LNCaP clone FGC (cell line): ENCODE results near the gene CIB2.

Experiments used
- DNase-seq: peaks from one replicate; pipeline ENCODE4 v3.0.0-alpha.2; 2011; ENCODE audit warnings: low read depth
- H3K4me3 ChIP-seq: 2 replicates; pipeline ENCODE4 v1.5.1; 2011; ENCODE audit warnings: mild to moderate bottlenecking, low read depth, low read length, control low read depth
- CTCF ChIP-seq: IDR thresholded peaks from 2 replicates; pipeline ENCODE4 v1.5.1; 2012; ENCODE audit warnings: mild to moderate bottlenecking; ENCODE audit not compliant: control insufficient read depth, insufficient read depth; ENCODE audit errors: extremely low read depth

CIB2 gene

GRCh38 chr15:78140292-78140691 is 9.0 kb upstream of the CIB2 start:
- peak; percentile 30 for DNase-seq
- no peak for TF ChIP-seq CTCF
- H3K4me3 ChIP-seq = no peak overlapping the region

GRCh38 chr15:78139578-78139977 is 8.3 kb upstream of the CIB2 start:
- no peak overlapping the region for H3K4me3 ChIP-seq
- no peak for TF ChIP-seq CTCF
- DNase-seq = no peak

GRCh38 chr15:78133801-78134200 is 2.6 kb upstream of the CIB2 start:
- DNase-seq = peak; percentile 19
- TF ChIP-seq CTCF = no peak
- no peak overlapping the region for H3K4me3 ChIP-seq

- DNase-seq = no peak
- TF ChIP-seq CTCF = no peak
- no peak overlapping the region; the same call in 1 of the 2 replicates for H3K4me3 ChIP-seq
Observed at GRCh38 chr15:78130466-78131294, 565 bp downstream of the CIB2 start.

- no peak for TF ChIP-seq CTCF
- DNase-seq = no peak
Observed at GRCh38 chr15:78129751-78130287, 1.4 kb downstream of the CIB2 start.

GRCh38 chr15:78129077-78129750 is 2.0 kb downstream of the CIB2 start:
- DNase-seq = no peak
- H3K4me3 ChIP-seq = no peak overlapping the region
- no peak for TF ChIP-seq CTCF

More at GRCh38 chr15:78129751-78130287, 1.4 kb downstream of the CIB2 start:
- H3K4me3 ChIP-seq = no peak overlapping the region

- no peak for TF ChIP-seq CTCF
- H3K4me3 ChIP-seq = no peak overlapping the region
- peak; percentile 93 for DNase-seq
Observed at GRCh38 chr15:78127882-78128281, 3.4 kb downstream of the CIB2 start.
